ENCODE measurements around the gene TBC1D21.

DNA sequence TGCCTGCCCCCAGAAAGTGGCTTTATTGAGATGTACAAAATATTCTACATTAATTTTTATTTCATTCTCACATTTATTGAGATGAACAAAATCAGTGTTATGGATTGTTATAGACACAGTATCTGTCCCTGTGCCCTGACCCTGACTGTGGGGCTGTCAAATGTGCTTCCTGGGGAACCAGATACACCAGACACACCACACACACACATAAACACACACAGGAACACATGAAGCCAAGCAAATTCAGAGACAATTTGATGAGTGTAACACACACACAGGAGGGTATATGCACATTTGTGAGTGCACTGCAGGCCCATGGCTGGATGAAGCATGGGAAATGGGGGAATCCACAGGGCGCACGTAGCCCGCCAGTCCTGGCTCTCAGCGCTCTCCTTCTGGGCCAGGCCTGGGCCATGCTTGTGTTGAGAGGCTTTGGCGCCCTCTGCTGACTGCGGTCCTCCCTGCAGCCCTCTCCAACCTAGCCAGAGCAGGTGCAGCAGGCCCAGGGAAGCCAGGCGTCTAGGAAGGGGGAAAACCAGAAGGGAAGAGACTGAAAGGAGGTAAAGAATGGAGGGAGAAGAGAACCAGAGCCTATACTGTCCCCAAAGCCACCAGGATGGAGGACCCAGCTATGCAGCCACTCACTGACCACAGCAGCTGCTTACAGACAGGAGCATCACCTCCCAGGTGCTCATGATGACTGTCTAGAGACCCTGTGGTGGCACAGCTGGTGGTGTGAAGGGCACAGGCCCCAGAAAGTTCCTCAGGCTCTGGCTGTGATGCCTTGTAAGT lies 34.9 kb downstream of the TBC1D21 start:
- TF ChIP-seq, protein P1, sequence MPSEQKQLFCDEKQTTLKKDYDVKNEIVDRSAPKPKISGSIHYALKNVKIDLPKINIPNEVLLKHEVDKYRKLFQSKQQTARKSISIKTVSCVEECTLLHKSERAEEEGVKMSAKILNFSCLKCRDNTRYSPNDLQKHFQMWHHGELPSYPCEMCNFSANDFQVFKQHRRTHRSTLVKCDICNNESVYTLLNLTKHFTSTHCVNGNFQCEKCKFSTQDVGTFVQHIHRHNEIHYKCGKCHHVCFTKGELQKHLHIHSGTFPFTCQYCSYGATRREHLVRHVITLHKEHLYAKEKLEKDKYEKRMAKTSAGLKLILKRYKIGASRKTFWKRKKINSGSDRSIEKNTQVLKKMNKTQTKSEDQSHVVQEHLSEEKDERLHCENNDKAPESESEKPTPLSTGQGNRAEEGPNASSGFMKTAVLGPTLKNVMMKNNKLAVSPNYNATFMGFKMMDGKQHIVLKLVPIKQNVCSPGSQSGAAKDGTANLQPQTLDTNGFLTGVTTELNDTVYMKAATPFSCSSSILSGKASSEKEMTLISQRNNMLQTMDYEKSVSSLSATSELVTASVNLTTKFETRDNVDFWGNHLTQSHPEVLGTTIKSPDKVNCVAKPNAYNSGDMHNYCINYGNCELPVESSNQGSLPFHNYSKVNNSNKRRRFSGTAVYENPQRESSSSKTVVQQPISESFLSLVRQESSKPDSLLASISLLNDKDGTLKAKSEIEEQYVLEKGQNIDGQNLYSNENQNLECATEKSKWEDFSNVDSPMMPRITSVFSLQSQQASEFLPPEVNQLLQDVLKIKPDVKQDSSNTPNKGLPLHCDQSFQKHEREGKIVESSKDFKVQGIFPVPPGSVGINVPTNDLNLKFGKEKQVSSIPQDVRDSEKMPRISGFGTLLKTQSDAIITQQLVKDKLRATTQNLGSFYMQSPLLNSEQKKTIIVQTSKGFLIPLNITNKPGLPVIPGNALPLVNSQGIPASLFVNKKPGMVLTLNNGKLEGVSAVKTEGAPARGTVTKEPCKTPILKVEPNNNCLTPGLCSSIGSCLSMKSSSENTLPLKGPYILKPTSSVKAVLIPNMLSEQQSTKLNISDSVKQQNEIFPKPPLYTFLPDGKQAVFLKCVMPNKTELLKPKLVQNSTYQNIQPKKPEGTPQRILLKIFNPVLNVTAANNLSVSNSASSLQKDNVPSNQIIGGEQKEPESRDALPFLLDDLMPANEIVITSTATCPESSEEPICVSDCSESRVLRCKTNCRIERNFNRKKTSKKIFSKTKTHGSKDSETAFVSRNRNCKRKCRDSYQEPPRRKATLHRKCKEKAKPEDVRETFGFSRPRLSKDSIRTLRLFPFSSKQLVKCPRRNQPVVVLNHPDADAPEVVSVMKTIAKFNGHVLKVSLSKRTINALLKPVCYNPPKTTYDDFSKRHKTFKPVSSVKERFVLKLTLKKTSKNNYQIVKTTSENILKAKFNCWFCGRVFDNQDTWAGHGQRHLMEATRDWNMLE (tag by site-specific recombination; conservative IDR thresholded peaks at IDR 0.05; ENCODE audit: low read depth), result no peak
- TF ChIP-seq, protein P2, sequence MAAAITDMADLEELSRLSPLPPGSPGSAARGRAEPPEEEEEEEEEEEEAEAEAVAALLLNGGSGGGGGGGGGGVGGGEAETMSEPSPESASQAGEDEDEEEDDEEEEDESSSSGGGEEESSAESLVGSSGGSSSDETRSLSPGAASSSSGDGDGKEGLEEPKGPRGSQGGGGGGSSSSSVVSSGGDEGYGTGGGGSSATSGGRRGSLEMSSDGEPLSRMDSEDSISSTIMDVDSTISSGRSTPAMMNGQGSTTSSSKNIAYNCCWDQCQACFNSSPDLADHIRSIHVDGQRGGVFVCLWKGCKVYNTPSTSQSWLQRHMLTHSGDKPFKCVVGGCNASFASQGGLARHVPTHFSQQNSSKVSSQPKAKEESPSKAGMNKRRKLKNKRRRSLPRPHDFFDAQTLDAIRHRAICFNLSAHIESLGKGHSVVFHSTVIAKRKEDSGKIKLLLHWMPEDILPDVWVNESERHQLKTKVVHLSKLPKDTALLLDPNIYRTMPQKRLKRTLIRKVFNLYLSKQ (tag by site-specific recombination; IDR thresholded peaks at IDR 0.05; ENCODE audit: borderline replicate concordance), result no peak
- TF ChIP-seq ZFP3 (tag by site-specific recombination; IDR thresholded peaks at IDR 0.05; ENCODE audit: low read depth), result no peak
- TF ChIP-seq, protein P3, sequence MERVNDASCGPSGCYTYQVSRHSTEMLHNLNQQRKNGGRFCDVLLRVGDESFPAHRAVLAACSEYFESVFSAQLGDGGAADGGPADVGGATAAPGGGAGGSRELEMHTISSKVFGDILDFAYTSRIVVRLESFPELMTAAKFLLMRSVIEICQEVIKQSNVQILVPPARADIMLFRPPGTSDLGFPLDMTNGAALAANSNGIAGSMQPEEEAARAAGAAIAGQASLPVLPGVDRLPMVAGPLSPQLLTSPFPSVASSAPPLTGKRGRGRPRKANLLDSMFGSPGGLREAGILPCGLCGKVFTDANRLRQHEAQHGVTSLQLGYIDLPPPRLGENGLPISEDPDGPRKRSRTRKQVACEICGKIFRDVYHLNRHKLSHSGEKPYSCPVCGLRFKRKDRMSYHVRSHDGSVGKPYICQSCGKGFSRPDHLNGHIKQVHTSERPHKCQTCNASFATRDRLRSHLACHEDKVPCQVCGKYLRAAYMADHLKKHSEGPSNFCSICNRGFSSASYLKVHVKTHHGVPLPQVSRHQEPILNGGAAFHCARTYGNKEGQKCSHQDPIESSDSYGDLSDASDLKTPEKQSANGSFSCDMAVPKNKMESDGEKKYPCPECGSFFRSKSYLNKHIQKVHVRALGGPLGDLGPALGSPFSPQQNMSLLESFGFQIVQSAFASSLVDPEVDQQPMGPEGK (tag by site-specific recombination; IDR thresholded peaks at IDR 0.05), result no peak
- peak; percentile 93 for TF ChIP-seq CTCF (tag by site-specific recombination; IDR thresholded peaks at IDR 0.05)
- TF ChIP-seq ZNF530 (tag by site-specific recombination; IDR thresholded peaks at IDR 0.05; ENCODE audit: low read depth), result no peak
- no peak for TF ChIP-seq ZNF239 (tag by site-specific recombination; IDR thresholded peaks at IDR 0.05)

All from HEK293 (cell line).